ENCODE data around the gene ERC1.

Gene ERC1

GRCh38 chr12:1497161-1497560 is 506.1 kb downstream of the ERC1 start:
- Histone ChIP-seq H3K4me1 (ENCODE audit: control insufficient read depth, insufficient read depth, low read length) (no peaks in the 10 kb centered on the region), H3K4me3 (ENCODE audit: low read depth, low read length) (no peak overlapping the region), H3K9me3 (ENCODE audit: control insufficient read depth, insufficient read depth, low read depth, low read length) (no peaks in the 10 kb centered on the region), H3K36me3 (ENCODE audit: control insufficient read depth in 2 of 2, insufficient read depth in 1 of 2, low read length in 2 of 2) (peaks cover 0 to 5% of the 10 kb centered on the region in 2 experiments; a peak in 1 of 3 replicates), H3K27ac (ENCODE audit: extremely low read depth, low read depth, low read length) (no peak overlapping the region)
- TF ChIP-seq ZNF248 (tag by site-specific recombination; IDR thresholded peaks at IDR 0.05) (no peak), TSHZ1 (tag by site-specific recombination; IDR thresholded peaks at IDR 0.05; ENCODE audit: borderline replicate concordance) (no peak)
- CTCF ChIA-PET, result interaction anchor here (0.6 to 1.6 kb wide), 3 partner anchors 115 to 1146 kb away, joined by 3 to 5 read pairs (median 4); no protein-coding TSS in a partner anchor
- POLR2A ChIA-PET, result no interaction called here

- no peak overlapping the region for H3K27ac ChIP-seq (ENCODE audit: extremely low read depth, low read depth, low read length)
- H3K4me3 ChIP-seq (ENCODE audit: low read depth, low read length), result no peak overlapping the region
- no peaks in the 10 kb centered on the region for H3K4me1 ChIP-seq (ENCODE audit: control insufficient read depth, insufficient read depth, low read length)
- TF ChIP-seq ZBTB26 (tag by site-specific recombination; optimal IDR thresholded peaks at IDR 0.05) (no peak), ZNF16 (tag by site-specific recombination; IDR thresholded peaks at IDR 0.05; ENCODE audit: low read depth) (no peak), ELK4 (IDR thresholded peaks at IDR 0.05; ENCODE audit: borderline replicate concordance, low read depth, low read length) (no peak), ZNF777 (tag by site-specific recombination; IDR thresholded peaks at IDR 0.05; ENCODE audit: borderline replicate concordance) (no peak), ZNF140 (tag by site-specific recombination; IDR thresholded peaks at IDR 0.05) (no peak), ZNF433 (tag by site-specific recombination; IDR thresholded peaks at IDR 0.05; ENCODE audit: low read depth) (no peak), SCRT1 (tag by site-specific recombination; IDR thresholded peaks at IDR 0.05; ENCODE audit: borderline replicate concordance) (peak; percentile 67), ZNF23 (tag by site-specific recombination; IDR thresholded peaks at IDR 0.05; ENCODE audit: borderline replicate concordance) (no peak), ZNF664 (tag by site-specific recombination; IDR thresholded peaks at IDR 0.05) (no peak), ZNF155 (tag by site-specific recombination; IDR thresholded peaks at IDR 0.05) (no peak), ZNF639 (tag by site-specific recombination; IDR thresholded peaks at IDR 0.05) (no peak), ZNF221 (tag by site-specific recombination; IDR thresholded peaks at IDR 0.05; ENCODE audit: borderline replicate concordance) (no peak), SCRT2 (tag by site-specific recombination; IDR thresholded peaks at IDR 0.05) (peak; percentile 90), ZNF791 (tag by site-specific recombination; IDR thresholded peaks at IDR 0.05) (no peak), ZNF548 (tag by site-specific recombination; IDR thresholded peaks at IDR 0.05) (no peak)
- peaks cover 0 to 5% of the 10 kb centered on the region in 2 experiments; a peak in 1 of 3 replicates for H3K36me3 ChIP-seq (ENCODE audit: control insufficient read depth in 2 of 2, insufficient read depth in 1 of 2, low read length in 2 of 2)
- H3K9me3 ChIP-seq (ENCODE audit: control insufficient read depth, insufficient read depth, low read depth, low read length), result no peaks in the 10 kb centered on the region
- ChIA-PET CTCF (interaction anchor here (0.7 kb wide), 1 partner anchor 377 kb away, joined by 4 read pairs; no protein-coding TSS in a partner anchor), POLR2A (no interaction called here)
Observed at GRCh38 chr12:1498199-1498740, 507.2 kb downstream of the ERC1 start.
